Measurements from ENCODE around the gene NRP1. TPM values are rescaled to one million over a fixed set of nuclear protein-coding genes. Genes with fewer than 3 reads are reported as not detected.

The NRP1 gene
- total RNA-seq, 2 donors from 2014 or later = 23.0 to 37.1 TPM

- DNase-seq (ENCODE audit: low spot score) = no peak
- intact Hi-C loops (cut with DNase I) = no loop called here
- WGBS = 57% methylated on average over 9 of the region's 9 CpGs
Observed at GRCh38 chr10:33164060-33164709, 170.3 kb downstream of the NRP1 start.

GRCh38 chr10:33162248-33162575 lies 172.3 kb downstream of the NRP1 start:
- Histone ChIP-seq H3K27ac (no peak overlapping the region), H3K9me3 (no peaks in the 10 kb centered on the region), H3K36me3 (no peaks in the 10 kb centered on the region), H3K4me3 (no peak overlapping the region), H3K27me3 (replicated peaks; ENCODE audit: insufficient read depth) (no peaks in the 10 kb centered on the region), H3K4me1 (replicated peaks) (no peaks in the 10 kb centered on the region)
- no peak for DNase-seq (ENCODE audit: low spot score)
- 90% methylated on average over 3 of the region's 3 CpGs for WGBS
- TF ChIP-seq CTCF (IDR thresholded peaks at IDR 0.05) (no peak), POLR2AphosphoS5 (IDR thresholded peaks at IDR 0.05) (no peak), POLR2A (IDR thresholded peaks at IDR 0.05) (no peak)
- intact Hi-C loops (cut with DNase I) = no loop called here

More at GRCh38 chr10:33164060-33164709, 170.3 kb downstream of the NRP1 start:
- H3K27me3 ChIP-seq (replicated peaks; ENCODE audit: insufficient read depth) = no peaks in the 10 kb centered on the region
- no peaks in the 10 kb centered on the region for H3K36me3 ChIP-seq
- H3K27ac ChIP-seq = no peak overlapping the region
- TF ChIP-seq POLR2AphosphoS5 (IDR thresholded peaks at IDR 0.05) (no peak), CTCF (IDR thresholded peaks at IDR 0.05) (no peak), POLR2A (IDR thresholded peaks at IDR 0.05) (no peak)
- H3K9me3 ChIP-seq = no peaks in the 10 kb centered on the region
- no peaks in the 10 kb centered on the region for H3K4me1 ChIP-seq (replicated peaks)
- H3K4me3 ChIP-seq = no peak overlapping the region

GRCh38 chr10:33161550-33162247 lies 172.8 kb downstream of the NRP1 start:
- Histone ChIP-seq H3K27me3 (replicated peaks; ENCODE audit: insufficient read depth) (no peaks in the 10 kb centered on the region), H3K4me3 (no peak overlapping the region), H3K27ac (no peak overlapping the region), H3K9me3 (no peaks in the 10 kb centered on the region), H3K4me1 (replicated peaks) (no peaks in the 10 kb centered on the region), H3K36me3 (no peaks in the 10 kb centered on the region)
- 94% methylated on average over 6 of the region's 6 CpGs for WGBS
- intact Hi-C loops (cut with DNase I) = no loop called here
- DNase-seq (ENCODE audit: low spot score) = no peak
- TF ChIP-seq POLR2AphosphoS5 (IDR thresholded peaks at IDR 0.05) = no peak
- TF ChIP-seq POLR2A (IDR thresholded peaks at IDR 0.05) = no peak
- no peak for TF ChIP-seq CTCF (IDR thresholded peaks at IDR 0.05)

- Histone ChIP-seq H3K36me3 (no peaks in the 10 kb centered on the region), H3K9me3 (no peaks in the 10 kb centered on the region), H3K27me3 (replicated peaks; ENCODE audit: insufficient read depth) (no peaks in the 10 kb centered on the region), H3K27ac (no peak overlapping the region), H3K4me1 (replicated peaks) (peaks cover 3% of the 10 kb centered on the region), H3K4me3 (no peak overlapping the region)
- WGBS = 86% methylated on average over 8 of the region's 8 CpGs
- DNase-seq (ENCODE audit: low spot score) = no peak
- intact Hi-C loops (cut with DNase I) = no loop called here
- TF ChIP-seq CTCF (IDR thresholded peaks at IDR 0.05) (no peak), POLR2A (IDR thresholded peaks at IDR 0.05) (no peak), POLR2AphosphoS5 (IDR thresholded peaks at IDR 0.05) (no peak)
Observed at GRCh38 chr10:33160151-33160550, 174.3 kb downstream of the NRP1 start.

GRCh38 chr10:33157103-33157502 lies 177.4 kb downstream of the NRP1 start:
- 95% methylated on average over 4 of the region's 4 CpGs for WGBS
- Histone ChIP-seq H3K4me1 (replicated peaks) (peaks cover 3% of the 10 kb centered on the region), H3K4me3 (no peak overlapping the region), H3K36me3 (no peaks in the 10 kb centered on the region), H3K27me3 (replicated peaks; ENCODE audit: insufficient read depth) (no peaks in the 10 kb centered on the region), H3K27ac (no peak overlapping the region), H3K9me3 (no peaks in the 10 kb centered on the region)
- no peak for DNase-seq (ENCODE audit: low spot score)
- intact Hi-C loops (cut with DNase I) = no loop called here
- TF ChIP-seq POLR2AphosphoS5 (IDR thresholded peaks at IDR 0.05) = no peak
- no peak for TF ChIP-seq POLR2A (IDR thresholded peaks at IDR 0.05)
- no peak for TF ChIP-seq CTCF (IDR thresholded peaks at IDR 0.05)
